ENCODE results near the gene PRKCG. TPM values are rescaled to one million over a fixed set of nuclear protein-coding genes. Genes with fewer than 3 reads are reported as not detected.

PRKCG gene
- total RNA-seq, 1 donor, result under 0.01 TPM

DNA sequence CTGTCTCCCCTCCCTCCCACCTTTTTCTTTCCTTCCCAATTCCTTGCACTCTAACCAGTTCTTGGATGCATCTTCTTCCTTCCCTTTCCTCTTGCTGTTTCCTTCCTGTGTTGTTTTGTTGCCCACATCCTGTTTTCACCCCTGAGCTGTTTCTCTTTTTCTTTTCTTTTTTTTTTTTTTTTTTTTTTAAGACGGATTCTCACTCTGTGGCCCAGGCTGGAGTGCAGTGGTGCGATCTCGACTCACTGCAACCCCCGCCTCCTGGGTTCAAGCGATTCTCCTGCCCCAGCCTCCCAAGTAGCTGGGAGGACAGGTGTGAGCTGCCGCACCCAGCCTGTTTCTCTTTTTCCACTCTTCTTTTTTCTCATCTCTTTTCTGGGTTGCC, 7.4 kb upstream of the PRKCG start:
- no peak overlapping the region for H2AFZ ChIP-seq (ENCODE audit: low read length)
- no peak overlapping the region for H3K4me2 ChIP-seq (ENCODE audit: insufficient read depth, low read length)
- TF ChIP-seq, protein P1, sequence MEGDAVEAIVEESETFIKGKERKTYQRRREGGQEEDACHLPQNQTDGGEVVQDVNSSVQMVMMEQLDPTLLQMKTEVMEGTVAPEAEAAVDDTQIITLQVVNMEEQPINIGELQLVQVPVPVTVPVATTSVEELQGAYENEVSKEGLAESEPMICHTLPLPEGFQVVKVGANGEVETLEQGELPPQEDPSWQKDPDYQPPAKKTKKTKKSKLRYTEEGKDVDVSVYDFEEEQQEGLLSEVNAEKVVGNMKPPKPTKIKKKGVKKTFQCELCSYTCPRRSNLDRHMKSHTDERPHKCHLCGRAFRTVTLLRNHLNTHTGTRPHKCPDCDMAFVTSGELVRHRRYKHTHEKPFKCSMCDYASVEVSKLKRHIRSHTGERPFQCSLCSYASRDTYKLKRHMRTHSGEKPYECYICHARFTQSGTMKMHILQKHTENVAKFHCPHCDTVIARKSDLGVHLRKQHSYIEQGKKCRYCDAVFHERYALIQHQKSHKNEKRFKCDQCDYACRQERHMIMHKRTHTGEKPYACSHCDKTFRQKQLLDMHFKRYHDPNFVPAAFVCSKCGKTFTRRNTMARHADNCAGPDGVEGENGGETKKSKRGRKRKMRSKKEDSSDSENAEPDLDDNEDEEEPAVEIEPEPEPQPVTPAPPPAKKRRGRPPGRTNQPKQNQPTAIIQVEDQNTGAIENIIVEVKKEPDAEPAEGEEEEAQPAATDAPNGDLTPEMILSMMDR (IDR thresholded peaks at IDR 0.05; ENCODE audit: extremely low read depth, low read depth, low read length), result no peak
- H3K36me3 ChIP-seq (ENCODE audit: insufficient read depth, low read length), result peaks cover 41% of the 10 kb centered on the region
- peaks cover 3% of the 10 kb centered on the region for H3K4me1 ChIP-seq (ENCODE audit: insufficient read depth, low read length)
- peak; percentile 14 for DNase-seq (ENCODE audit: insufficient read length, low spot score, missing footprints)
- peaks cover 2% of the 10 kb centered on the region for H3K27me3 ChIP-seq (ENCODE audit: insufficient read depth, low read length)
- peaks cover 12% of the 10 kb centered on the region for H3K79me2 ChIP-seq (ENCODE audit: insufficient read depth, low read length)
- H3K27ac ChIP-seq (ENCODE audit: low read depth, low read length), result no peak overlapping the region
- H3K4me3 ChIP-seq (ENCODE audit: insufficient read depth, low read length), result no peak overlapping the region
- peaks cover 30% of the 10 kb centered on the region for H4K20me1 ChIP-seq (ENCODE audit: insufficient read depth, low read length)
- H3K9me3 ChIP-seq (ENCODE audit: low read depth, low read length), result no peaks in the 10 kb centered on the region

DNA sequence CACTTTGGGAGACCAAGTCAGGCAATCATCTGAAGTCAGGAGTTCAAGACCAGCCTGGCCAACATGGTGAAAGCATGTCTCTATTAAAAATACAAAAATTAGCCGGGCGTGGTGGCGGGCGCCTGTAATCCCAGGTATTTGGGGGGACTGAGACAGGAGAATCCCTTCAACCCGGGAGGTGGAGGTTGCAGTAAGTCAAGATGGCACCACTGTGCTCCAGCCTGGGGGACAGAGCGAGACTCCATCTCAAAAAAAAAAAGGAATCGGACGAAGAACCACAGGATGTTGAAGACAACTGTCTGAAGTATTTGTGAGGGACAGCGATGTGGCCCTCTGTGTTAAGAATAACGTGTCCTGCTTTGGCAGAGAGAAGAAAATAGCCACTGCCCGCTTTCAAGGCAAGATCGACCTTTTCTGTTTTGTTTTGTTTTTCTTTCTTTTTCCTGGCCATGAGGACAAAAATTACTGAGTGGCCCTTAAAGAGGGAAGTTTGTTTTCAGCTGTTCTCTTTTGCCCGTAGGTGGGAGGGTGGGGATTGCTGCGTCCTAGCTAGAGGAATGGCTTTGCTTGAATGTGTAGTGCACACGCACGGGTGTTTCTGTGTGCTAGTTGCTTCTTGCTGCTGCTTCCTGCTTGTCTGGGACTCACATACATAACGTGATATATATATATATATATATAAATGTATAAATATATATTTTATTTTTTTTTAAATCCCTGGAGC, 6.2 kb upstream of the PRKCG start:
- peak; percentile 49 for DNase-seq (ENCODE audit: insufficient read length, low spot score, missing footprints)
- peaks cover 41% of the 10 kb centered on the region for H3K36me3 ChIP-seq (ENCODE audit: insufficient read depth, low read length)
- no peak overlapping the region for H3K4me3 ChIP-seq (ENCODE audit: insufficient read depth, low read length)
- H3K27me3 ChIP-seq (ENCODE audit: insufficient read depth, low read length), result peaks cover 14% of the 10 kb centered on the region
- H2AFZ ChIP-seq (ENCODE audit: low read length), result no peak overlapping the region
- peaks cover 9% of the 10 kb centered on the region for H3K79me2 ChIP-seq (ENCODE audit: insufficient read depth, low read length)
- peaks cover 29% of the 10 kb centered on the region for H4K20me1 ChIP-seq (ENCODE audit: insufficient read depth, low read length)
- TF ChIP-seq, protein P1 (IDR thresholded peaks at IDR 0.05; ENCODE audit: extremely low read depth, low read depth, low read length), result no peak
- no peak overlapping the region for H3K27ac ChIP-seq (ENCODE audit: low read depth, low read length)
- peaks cover 5% of the 10 kb centered on the region for H3K4me1 ChIP-seq (ENCODE audit: insufficient read depth, low read length)
- H3K9me3 ChIP-seq (ENCODE audit: low read depth, low read length), result no peaks in the 10 kb centered on the region
- H3K4me2 ChIP-seq (ENCODE audit: insufficient read depth, low read length), result no peak overlapping the region

DNA sequence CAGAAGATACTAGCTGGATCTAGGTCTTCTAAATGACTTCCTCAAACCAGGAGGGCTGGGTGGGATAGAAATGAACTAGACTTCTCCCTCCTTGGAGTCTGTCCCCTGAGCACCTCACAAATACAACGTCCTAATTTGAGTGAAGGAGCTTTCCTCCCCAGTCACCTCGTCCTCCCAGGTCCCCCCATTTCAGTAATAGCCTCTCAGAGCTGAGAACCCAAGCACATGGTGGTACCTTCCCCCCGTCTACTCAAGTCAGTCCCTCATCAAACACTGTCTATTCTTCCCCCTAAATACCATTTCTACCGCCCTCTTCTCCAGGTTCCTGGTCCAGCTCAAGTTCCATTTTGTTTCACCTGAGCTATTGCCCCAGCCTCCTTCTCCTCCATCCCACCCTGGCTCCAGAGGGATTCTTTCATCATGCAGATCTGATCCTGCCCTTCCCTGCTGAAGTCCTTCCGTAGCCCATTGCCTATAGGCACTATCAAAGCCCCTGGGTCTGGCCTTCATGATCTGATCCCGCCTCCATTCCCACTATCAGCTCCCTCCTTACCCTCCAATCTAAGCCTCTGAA, 5.3 kb upstream of the PRKCG start:
- TF ChIP-seq, protein P1 (IDR thresholded peaks at IDR 0.05; ENCODE audit: extremely low read depth, low read depth, low read length), result no peak
- peaks cover 24% of the 10 kb centered on the region for H3K27me3 ChIP-seq (ENCODE audit: insufficient read depth, low read length)
- no peaks in the 10 kb centered on the region for H3K9me3 ChIP-seq (ENCODE audit: low read depth, low read length)
- no peak overlapping the region for H3K27ac ChIP-seq (ENCODE audit: low read depth, low read length)
- peaks cover 14% of the 10 kb centered on the region for H3K4me1 ChIP-seq (ENCODE audit: insufficient read depth, low read length)
- no peak overlapping the region for H2AFZ ChIP-seq (ENCODE audit: low read length)
- H3K36me3 ChIP-seq (ENCODE audit: insufficient read depth, low read length), result peaks cover 36% of the 10 kb centered on the region
- H3K4me3 ChIP-seq (ENCODE audit: insufficient read depth, low read length), result no peak overlapping the region
- DNase-seq (ENCODE audit: insufficient read length, low spot score, missing footprints), result peak; percentile 52
- peaks cover 3% of the 10 kb centered on the region for H3K79me2 ChIP-seq (ENCODE audit: insufficient read depth, low read length)
- peaks cover 22% of the 10 kb centered on the region for H4K20me1 ChIP-seq (ENCODE audit: insufficient read depth, low read length)
- H3K4me2 ChIP-seq (ENCODE audit: insufficient read depth, low read length), result no peak overlapping the region

DNA sequence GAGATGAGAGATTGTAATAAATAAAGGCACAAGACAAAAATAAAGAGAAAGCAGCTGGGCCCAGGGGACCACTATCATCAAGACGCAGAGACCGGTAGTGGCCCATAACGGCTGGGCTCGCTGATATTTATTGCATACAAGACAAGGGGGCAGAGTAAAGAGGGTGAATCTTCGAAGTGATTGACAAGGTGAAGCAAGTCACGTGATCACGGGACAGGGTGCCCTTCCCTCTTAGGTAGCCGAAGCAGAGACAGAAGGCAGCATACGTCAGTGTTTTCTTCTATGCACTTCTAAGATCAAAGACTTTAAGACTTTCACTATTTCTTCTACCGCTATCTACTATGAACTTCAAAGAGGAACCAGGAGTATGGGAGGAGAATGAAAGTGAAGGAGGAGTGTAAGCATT, 4.6 kb upstream of the PRKCG start:
- Histone ChIP-seq H3K27me3 (ENCODE audit: insufficient read depth, low read length) (peaks cover 30% of the 10 kb centered on the region), H2AFZ (ENCODE audit: low read length) (no peak overlapping the region), H3K79me2 (ENCODE audit: insufficient read depth, low read length) (peaks cover 3% of the 10 kb centered on the region), H3K9me3 (ENCODE audit: low read depth, low read length) (no peaks in the 10 kb centered on the region), H3K4me2 (ENCODE audit: insufficient read depth, low read length) (no peak overlapping the region), H3K36me3 (ENCODE audit: insufficient read depth, low read length) (peaks cover 36% of the 10 kb centered on the region), H4K20me1 (ENCODE audit: insufficient read depth, low read length) (peaks cover 21% of the 10 kb centered on the region), H3K4me3 (ENCODE audit: insufficient read depth, low read length) (no peak overlapping the region), H3K27ac (ENCODE audit: low read depth, low read length) (no peak overlapping the region), H3K4me1 (ENCODE audit: insufficient read depth, low read length) (peaks cover 16% of the 10 kb centered on the region)
- DNase-seq (ENCODE audit: insufficient read length, low spot score, missing footprints), result no peak
- TF ChIP-seq, protein P1 (IDR thresholded peaks at IDR 0.05; ENCODE audit: extremely low read depth, low read depth, low read length), result no peak

Data from osteoblast (primary cell).